Ammon's horn (tissue), 1 donor: ENCODE measurements around the gene PEAK1.
"Not testable (repeated sequence)": the region's sequence is repeated elsewhere in the genome, so short reads cannot be mapped to it uniquely, and the experiment has no call there.

ENCODE experiments used
- DNase-seq: peaks from one replicate; pipeline ENCODE4 v3.0.0-alpha.2; 2016; ENCODE audit warnings: low spot score

PEAK1 gene

DNA sequence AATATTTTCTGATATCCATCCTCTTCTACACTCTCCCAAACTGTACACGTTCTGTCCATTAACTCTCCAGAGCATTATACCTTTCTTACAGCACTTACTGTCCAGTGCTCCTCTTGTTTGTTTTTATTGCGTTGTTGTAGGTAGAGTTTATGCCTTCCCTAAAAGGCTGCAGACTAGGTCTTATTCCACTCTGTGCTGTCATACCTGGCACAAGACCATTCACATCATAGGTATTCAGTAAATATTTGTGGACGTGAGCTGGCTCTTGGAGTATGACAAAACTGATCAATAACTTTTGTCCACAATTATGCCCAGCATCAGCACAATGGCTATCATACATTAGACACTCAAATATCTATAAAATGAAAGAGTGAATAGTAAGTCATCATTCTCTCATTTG is 5.2 kb upstream of the PEAK1 start:
- no peak for DNase-seq

DNA sequence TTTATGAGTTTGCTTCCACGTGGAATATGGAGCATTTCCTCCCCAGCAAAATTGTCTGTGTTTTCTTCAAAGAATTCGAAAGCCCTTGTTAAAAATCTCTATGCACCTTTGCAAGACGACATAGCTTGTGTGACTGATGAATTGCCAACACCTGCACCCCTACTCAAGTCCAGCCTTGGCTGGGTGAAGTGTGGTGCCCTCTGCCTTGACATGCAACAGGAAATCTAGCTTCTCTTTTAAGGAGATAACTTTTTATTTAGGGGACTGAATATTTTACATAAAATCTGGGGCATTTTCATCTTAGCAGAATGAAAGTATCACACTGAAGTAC is 1.4 kb upstream of the PEAK1 start:
- DNase-seq = peak; percentile 19

DNA sequence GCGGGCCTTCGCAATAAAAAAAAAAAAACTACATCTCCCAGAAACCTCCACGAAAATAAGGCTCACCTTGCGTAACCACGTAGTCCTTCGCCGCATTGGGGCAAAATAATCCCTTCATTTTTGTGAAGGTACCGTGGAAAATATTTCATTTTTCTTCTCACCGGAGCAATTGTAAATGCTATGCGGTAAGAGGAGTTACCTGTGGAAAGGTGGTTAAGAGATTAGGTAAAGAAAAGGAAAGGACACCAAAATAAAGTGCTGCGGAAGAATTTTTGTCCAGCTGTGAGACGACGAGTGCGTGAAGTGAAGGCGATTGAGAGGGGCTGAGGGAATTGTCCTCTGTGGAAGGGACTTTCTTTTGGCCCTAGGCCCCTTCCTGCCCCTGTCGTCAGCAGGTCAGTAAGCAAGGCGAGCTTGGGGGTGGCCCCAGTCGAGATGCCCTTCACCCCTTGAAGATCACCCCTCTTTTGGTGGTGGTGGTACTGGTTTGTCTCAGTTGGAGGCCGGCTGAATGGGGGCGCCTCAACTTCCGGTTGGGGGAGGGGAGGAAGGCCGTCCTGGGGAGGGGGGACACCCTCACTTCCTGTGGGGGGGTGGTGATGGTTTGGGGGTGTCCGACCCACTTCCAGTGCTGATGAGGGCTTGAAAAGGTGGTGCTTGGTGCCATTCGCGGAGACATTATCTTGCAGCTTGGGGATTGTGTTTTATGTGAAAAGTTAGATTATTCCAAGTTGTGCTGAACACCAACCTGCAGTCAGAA is 886 bp upstream of the PEAK1 start, which contains the start of gene HMG20A:
HMG20A (plus strand) TSS at position 279 of the 760 bp plus-strand sequence. CDS start 37,520 bp downstream, outside the sequence.
- DNase-seq = peak; percentile 67

DNA sequence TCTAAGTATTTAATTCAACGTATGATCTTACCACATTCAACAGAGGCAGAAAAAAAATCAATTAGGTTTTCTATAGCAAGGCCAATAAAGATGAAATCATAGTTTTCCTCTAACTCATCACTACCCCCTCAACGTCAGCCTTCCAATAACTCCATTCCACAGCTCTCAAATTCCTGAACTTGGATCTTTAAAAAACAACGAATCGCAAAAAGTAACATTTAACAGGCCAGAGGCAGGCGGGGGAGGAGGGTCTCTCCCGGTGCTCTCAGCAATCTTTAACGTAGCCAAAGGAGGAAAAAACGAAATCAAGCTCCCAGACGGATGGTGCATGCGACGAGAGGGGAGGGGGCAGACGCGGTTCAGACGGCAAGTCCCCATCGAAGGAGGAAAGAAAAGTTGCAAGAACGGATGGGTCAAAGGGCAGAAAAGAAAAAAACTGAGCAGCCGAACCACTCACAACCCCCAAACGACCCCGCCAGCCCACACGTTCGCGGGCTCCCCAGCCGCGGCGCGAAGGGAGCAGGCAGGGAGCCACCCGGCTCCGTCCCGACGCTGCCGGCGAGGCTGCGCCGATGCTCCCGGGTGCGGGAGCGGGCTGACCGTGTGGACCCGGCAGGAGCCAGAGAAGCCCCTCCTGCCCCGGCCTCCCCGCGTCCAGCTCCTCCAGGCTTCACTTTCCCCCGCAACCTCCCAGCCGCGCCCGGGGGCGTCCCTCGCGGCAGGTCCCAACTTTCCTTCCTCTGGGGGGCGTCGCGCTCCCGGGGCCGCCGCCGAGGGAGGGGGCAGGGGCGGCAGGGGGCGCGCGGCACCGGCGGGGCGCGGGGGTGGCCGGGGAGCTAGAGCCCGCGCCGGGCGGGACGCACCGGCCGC is 703 bp downstream of the PEAK1 start:
- DNase-seq = peak; percentile 18

DNA sequence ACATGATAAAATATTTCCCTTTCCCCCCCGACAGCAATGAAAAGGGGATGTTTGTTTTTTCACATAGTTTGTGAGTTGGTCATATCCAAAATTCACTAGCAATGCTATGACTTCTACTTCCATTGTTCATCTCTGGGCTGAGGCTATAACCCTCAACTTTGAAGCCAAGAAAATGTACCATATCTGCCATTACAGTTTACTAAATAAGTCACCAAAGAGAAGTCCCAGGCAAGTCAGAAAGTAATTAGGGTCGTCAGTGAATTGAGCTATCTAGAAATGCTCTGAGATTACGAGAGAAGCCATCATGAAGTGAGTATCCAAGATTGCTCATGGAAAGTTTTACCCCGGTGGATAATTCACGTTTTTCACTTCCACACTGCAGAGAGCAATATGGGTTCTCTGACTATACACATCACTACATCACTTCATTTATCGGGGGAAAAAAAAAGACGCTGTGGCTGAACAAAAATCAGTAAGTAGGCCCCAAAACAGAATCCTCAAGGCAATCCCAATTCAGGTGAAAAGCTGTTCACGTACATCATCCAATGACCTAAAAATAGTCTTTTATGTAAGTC is 1.4 kb downstream of the PEAK1 start:
- no peak for DNase-seq

DNA sequence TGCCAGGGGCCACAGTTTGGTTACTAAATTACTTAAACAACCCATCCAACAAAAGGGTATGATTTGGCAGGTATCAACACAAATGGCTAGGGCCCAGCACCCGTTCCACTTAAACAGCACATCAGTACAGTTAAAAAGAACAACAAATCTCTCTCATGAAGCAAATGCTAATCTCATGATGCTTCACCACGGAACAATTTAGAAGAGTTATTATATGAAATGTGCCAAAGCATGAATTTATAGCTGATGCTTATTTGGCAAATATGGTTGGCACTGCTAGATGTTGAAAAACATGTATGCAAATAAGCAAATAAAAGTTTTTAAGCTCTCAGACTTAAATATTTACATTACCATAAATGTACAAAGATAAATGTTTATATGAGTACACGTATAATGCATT is 2.3 kb downstream of the PEAK1 start:
- DNase-seq = no peak

DNA sequence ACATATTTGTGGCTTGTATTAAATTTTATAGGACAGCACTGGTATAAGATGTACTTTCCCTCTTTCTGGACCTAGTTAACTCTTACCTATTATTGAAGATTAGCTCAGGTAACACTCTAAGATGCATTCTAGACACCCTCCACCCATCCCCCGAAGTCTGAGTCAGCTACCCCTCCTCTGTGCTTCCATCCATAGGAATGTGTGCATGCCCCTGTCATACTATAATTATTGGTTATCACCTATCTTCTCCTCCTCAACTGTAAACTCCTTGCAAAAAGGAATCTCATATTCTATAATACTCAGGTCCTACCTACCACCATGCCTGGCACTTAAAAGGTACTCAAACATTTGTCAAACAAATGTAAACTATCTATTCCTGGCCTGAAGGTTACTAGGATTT is 3.0 kb downstream of the PEAK1 start:
- no peak for DNase-seq

DNA sequence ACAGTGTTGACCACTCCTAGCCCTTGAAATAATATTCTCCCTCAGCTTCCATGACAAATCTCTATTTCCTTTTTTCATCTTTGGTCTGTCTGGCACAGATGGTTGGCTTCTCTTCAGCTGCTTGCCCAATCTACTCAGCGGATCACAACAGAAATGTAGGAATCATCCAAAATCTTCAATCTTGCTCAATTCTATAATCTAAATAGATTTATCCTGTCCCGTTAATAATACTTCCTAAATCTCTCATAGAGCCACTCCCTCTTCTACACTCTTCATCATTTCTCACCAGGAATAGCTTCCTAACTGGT is 3.8 kb downstream of the PEAK1 start:
- DNase-seq = no peak

DNA sequence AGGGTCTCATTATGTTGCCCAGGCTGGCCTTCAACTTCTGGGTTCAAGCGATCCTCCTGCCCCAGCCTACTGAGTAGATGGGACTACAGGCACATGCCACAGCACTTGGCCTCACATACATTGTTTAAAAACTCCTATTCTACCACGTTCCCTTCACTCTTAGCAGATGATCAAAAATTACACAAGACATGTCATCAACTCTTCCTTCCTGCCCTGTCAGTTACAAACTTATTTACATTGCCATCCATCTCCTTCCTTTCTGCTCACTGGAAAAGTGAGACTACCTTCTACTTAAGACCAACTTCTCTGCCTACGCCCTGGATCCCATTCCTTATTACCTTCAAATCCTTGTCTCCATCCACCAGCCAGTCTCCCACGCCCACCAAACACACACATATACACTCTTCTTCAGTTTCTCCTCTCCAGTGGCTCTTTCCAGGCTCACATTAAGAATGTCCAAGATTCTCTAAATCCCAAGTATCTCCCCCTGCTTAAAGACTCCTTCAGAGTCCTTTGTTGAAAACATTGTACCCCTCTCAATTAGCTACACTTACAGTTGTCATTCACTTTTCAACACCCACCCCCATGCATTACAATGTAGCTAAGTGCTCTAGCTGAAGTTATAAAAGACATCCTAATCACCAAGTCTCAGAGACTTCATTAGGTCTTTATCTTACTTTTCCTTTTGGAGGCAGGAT is 4.3 kb downstream of the PEAK1 start:
- DNase-seq = no peak

DNA sequence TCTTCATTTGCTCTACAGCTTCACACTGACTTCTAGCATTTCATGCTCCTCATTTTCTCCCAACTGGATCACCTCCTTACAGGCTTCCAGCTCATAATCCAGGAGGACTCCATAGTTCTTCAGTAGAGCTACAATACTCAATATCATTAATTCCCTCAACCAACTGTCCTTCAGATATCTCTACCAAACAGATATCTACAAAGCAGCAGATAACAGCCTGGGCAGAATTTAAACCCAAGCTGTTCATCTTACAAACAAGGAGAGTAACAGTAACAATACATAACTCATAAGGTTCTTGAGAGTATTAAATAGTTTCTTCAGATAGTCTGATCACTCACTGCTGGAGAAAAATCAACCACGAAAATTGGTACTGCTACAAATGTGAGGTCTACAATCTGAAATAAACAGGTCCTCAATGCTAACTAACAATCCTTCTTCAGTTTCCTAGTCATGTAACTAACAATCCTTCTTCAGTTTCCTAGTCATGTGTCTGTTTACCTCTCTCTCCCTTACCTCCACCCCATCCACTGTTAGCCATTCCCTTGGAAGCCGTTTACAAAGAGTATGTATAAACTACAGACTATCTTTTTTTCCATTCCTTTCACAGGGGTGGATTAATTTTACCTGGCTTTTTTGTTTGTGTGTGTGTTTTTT is 5.0 kb downstream of the PEAK1 start:
- DNase-seq = no peak

DNA sequence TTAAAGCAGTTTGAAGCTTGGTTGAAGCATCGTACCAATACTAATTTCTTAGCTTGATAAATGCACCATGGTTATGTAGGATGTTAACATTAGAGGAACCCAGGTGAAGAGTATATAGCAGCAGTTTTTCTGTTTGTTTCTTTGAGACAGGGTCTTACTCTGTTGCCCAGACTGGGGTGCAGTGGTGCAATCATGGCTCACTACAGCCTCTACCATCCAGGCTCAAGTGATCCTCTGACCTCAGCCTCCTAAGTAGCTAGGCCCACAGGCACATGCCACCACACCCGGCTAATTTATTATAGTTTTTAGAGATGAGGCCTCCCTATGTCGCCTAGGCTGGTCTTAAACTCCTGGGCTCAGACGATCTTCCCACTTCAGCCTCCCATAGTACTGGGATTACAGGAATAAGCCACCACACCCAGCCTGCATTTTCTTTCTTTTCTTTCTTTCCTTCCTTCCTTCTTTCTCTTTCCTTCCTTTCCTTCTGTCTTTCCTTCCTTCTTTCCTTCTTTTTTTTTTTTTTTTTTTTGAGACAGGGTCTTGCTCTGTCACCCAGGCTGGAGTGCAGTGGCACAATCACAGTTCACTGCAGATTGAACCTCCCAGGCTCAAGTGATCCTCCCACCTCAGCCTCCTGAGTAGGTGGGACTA is 6.1 kb downstream of the PEAK1 start:
- DNase-seq = no peak

DNA sequence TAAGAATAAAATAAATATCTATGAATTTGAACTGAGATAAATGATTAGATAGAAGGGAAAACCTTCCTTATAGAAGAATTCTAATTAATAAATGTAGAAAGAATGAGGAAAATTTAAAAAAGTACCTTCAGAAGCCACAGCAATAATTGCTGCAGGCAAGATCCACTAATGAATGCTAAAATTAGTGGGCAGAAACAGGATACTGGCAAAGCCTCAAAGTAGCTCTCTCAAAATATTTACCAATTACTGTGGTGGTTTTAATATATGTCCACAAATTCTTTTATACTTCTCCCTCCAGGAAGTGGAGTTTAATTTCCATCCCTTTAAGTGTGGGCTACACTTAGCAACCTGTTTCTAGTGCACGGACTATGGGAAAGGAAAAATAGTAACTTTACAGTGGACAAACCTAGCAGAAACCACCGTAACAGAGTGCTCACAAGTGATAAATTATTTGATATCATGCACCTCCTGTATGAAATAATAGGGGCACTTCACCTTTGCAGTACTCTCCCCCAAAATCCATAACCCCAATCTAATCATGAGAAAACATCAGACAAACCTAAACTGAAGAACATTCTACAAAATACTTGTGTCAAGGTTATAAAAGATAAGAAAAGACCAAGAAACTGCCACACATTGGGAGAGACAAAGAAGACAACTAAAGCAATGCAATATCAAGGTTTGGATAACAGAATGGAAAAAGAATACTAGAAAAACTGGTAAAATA is 6.8 kb downstream of the PEAK1 start:
- no peak for DNase-seq

DNA sequence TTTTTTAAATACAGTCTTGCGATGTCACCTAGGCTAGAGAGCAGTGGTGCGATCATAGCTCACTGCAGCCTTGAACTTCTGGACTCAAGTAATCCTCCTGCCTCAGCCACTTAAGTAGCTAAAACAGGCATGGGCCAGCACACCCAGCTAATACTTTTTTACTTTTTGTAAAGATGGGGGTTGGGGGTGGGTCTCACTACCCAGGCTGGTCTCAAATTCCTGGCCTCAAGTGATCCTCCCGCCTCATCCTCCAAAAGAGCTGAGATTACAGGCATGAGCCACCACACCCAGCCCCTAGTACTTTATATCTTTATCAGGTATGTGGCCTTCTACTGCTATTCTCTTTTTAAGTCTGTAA is 8.3 kb downstream of the PEAK1 start:
- DNase-seq = no peak

DNA sequence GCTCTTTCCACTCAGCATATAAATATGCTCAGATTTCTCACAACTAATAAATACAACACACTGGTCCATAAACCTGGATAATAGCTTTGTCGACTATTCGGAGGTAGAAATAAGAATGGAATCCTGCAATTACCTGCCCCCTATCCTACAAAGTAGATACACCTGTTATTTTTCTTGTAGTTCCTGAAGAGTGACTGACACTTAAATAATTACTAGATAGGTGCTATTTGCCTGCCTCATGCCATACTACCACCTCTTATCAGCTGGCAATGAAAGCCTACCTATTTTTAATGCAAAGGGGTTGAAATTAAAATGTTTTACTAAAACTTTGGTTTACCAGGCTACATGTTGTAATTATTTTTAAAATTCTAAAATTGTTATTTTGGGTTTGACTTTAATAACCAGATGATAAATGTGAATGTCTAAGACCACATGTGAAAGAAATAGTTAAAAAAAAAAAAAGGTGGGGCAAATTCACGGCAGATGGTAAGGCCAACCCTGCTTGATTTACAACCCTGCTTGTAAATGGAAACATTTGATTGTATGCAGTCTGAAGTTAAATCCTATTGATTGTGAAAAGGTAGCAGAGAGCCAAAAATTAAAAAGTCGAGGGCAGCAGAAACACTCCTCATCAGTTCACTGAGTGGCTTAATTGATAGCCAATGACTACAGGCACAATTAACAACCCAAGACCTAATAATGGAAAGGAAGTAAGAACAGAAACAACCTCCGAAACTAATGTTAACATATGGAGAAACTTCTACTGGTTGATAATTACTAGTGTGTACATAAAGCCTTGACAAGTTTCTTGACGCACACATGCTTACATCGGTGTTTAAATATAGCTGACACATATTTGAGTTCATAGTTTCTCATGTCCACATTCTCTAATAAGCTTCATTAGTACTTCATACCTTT is 8.9 kb downstream of the PEAK1 start:
- DNase-seq = no peak

DNA sequence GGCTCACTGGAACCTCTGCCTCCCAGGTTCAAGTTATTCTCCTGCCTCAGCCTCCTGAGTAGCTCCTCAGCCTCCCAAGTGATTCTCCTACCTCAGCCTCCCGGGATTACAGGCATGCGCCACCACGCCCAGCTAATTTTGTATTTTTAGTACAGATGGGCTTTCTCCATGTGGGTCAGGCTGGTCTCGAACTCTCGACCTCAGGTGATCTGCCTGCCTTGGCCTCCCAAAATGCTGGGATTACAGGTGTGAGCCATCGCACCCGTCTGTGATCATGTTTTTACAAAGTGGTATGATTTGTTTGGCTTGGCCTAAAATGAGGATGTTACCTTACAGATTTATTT is 9.8 kb downstream of the PEAK1 start:
- not testable (repeated sequence) for DNase-seq

DNA sequence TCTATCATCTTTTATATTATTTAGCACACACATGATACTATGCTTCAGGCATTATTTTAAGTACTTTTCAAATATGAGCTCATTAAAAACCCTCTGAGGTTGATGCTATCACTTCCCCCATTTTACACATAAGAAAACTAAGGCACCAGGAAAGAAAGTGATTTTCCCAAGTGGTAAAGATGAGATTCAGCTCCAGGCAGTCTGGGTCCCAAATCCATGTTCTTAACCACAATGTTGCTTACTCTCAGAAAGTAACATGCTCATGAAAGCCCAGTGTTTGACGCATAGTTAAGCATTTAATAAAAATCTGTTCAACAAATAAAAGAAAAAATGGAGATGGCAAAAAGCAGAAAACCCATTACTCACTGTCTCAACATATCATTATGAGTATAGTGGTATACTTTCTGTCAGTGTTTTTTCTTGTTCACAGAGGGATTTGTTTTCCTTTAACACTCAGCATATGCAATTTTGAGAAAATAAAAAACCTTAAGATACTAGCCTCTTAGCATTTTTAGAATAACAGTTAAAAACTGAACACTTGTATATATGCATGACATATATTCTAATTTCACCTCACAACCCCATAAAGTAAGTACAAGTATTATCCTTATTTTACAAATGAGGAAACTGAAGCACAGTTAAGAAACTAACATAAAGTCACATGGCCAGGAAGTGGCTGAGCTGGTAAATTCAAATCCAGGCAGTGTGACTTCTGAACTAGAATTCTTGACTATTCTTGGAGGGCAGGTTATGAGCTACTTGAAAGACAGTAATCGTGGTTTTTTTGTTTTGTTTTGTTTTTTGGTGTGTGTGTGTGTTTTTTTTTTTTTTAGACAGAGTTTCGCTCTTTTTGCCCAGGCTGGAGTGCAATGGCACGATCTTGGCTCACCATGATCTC is 10.4 kb downstream of the PEAK1 start:
- peak; percentile 27 for DNase-seq

DNA sequence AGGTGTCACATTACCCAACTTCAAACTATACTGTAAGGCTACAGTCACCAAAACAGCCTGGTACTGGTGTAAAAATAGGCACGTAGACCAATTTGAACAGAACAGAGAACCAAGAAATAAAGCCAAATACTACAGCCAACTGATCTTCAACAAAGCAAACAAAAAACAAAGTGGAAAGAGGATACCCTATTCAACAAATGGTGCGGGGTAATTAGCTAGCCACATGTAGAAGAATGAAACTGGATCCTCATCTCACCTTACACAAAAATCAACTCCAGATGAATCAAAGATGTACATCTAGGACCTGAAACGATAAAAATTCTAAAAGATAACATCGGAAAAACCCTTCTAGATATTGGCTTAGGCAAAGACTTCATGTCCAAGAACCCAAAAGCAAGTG is 13.1 kb downstream of the PEAK1 start:
- DNase-seq = no peak

DNA sequence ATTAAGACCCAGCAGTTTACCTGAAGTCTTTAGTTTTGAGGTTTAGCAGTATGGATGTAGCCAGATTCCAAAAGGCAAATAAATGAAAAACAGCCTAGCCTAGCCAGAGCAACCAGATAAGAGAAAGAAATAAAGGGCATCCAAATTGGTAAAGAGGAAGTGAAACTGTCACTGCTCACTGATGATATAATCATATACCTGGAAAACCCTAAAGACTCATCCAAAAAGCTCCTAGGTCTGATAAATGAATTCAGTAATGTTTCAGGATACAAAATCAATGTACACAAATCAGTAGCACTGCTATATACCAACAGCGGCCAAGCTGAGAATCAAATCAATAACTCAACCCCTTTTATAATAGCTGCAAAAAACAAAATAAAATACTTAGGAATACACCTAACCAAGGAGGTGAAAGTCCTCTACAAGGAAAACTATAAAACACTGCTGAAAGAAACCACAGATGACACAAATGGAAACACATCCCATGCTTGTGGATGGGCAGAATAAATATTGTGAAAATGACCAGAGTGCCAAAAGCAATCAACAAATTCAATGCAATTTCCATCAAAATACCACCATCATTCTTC is 13.6 kb downstream of the PEAK1 start:
- not testable (repeated sequence) for DNase-seq
